ENCODE data around the gene APMAP.

The APMAP gene

GRCh38 chr20:24992487-24993205 is at the start of gene APMAP:
TSS of gene APMAP (minus strand) at chr20:24992751. CDS start at chr20:24992688, 63 bp downstream.
- peak; percentile 88 to 90 for DNase-seq

GRCh38 chr20:25041813-25042530 is 49.4 kb upstream of the APMAP start:
- no peak for DNase-seq

GRCh38 chr20:25040438-25040831 is 47.9 kb upstream of the APMAP start:
- DNase-seq: no peak

- no peak for DNase-seq
Measured at GRCh38 chr20:25039697-25040437, 47.3 kb upstream of the APMAP start.

GRCh38 chr20:25038591-25039015 is 46.1 kb upstream of the APMAP start:
- no peak for DNase-seq

- no peak for DNase-seq
Measured at GRCh38 chr20:25038103-25038410, 45.5 kb upstream of the APMAP start.

GRCh38 chr20:25037288-25038102 is 44.9 kb upstream of the APMAP start:
- DNase-seq: no peak

GRCh38 chr20:25036331-25036936 is 43.9 kb upstream of the APMAP start:
- no peak for DNase-seq

GRCh38 chr20:25035921-25036320 is 43.4 kb upstream of the APMAP start:
- no peak for DNase-seq

GRCh38 chr20:25033924-25034300 is 41.4 kb upstream of the APMAP start:
- no peak for DNase-seq

- DNase-seq: no peak
Measured at GRCh38 chr20:25033265-25033923, 40.8 kb upstream of the APMAP start.

GRCh38 chr20:25032478-25033264 is 40.1 kb upstream of the APMAP start:
- no peak for DNase-seq

- no peak for DNase-seq
Measured at GRCh38 chr20:25032065-25032477, 39.5 kb upstream of the APMAP start.

GRCh38 chr20:25031241-25031640 is 38.7 kb upstream of the APMAP start:
- DNase-seq: no peak

GRCh38 chr20:25030649-25031207 is 38.2 kb upstream of the APMAP start:
- no peak for DNase-seq

- DNase-seq: no peak
Measured at GRCh38 chr20:25030007-25030648, 37.6 kb upstream of the APMAP start.

GRCh38 chr20:25025986-25026605 is 33.5 kb upstream of the APMAP start:
- peak; percentile 21 to 29 for DNase-seq

GRCh38 chr20:25025091-25025861 is 32.7 kb upstream of the APMAP start:
- DNase-seq: no peak

- no peak for DNase-seq
Measured at GRCh38 chr20:25024171-25024570, 31.6 kb upstream of the APMAP start.

Measured in AML-193 (cell line).